HepG2 (cell line): ENCODE results near the gene RRP12. TPM values are rescaled to one million over a fixed set of nuclear protein-coding genes. Genes with fewer than 3 reads are reported as not detected.

ENCODE experiments used
- ERF ChIP-seq: IDR thresholded peaks from 2 replicates; pipeline ENCODE4 v1.6.1; 2018; ENCODE audit warnings: missing biosample characterization, missing genetic modification reagents
- FLYWCH1 ChIP-seq: sonication (generic); formaldehyde crosslinking; IDR thresholded peaks from 2 replicates; pipeline ENCODE4 v1.8.1; 2023; ENCODE audit warnings: mild to moderate bottlenecking, missing genetic modification reagents
- HNF1A ChIP-seq, 2 experiments: sonication (generic) in 1 of 2; formaldehyde crosslinking in 1 of 2; IDR thresholded peaks; 2 replicates each; pipeline versions ENCODE4 v1.4.0 to v1.6.1; 2016 to 2020; ENCODE audit warnings: borderline replicate concordance in 1 of 2, low read depth in 1 of 2, mild to moderate bottlenecking in 1 of 2, missing genetic modification reagents in 1 of 2
- HNRNPH1 ChIP-seq: fragments of 200-400 bp; formaldehyde crosslinking; optimal IDR thresholded peaks from 2 replicates; pipeline ENCODE3; 2017; ENCODE audit warnings: mild to moderate bottlenecking, low read depth, low read length
- PITX1 ChIP-seq: sonication (generic); formaldehyde crosslinking; IDR thresholded peaks from 2 replicates; pipeline ENCODE4 v1.5.1; 2020; ENCODE audit warnings: mild to moderate bottlenecking, missing genetic modification reagents
- SNAI1 ChIP-seq: sonication (generic); formaldehyde crosslinking; IDR thresholded peaks from 2 replicates; pipeline ENCODE4 v1.5.0; 2020; ENCODE audit warnings: mild to moderate bottlenecking, missing genetic modification reagents, borderline replicate concordance
- TIGD3 ChIP-seq: sonication (generic); formaldehyde crosslinking; IDR thresholded peaks from 2 replicates; pipeline ENCODE4 v1.5.1; 2020; ENCODE audit warnings: mild to moderate bottlenecking, missing genetic modification reagents, borderline replicate concordance
- ZFP90 ChIP-seq: sonication (generic); formaldehyde crosslinking; IDR thresholded peaks from 2 replicates; pipeline ENCODE4 v1.8.0; 2022; ENCODE audit warnings: missing genetic modification reagents, mild to moderate bottlenecking, inconsistent platforms, borderline replicate concordance
- ZNF263 ChIP-seq: sonication (generic); formaldehyde crosslinking; IDR thresholded peaks from 2 replicates; pipeline ENCODE4 v1.4.0; 2020; ENCODE audit warnings: missing genetic modification reagents
- ZNF367 ChIP-seq: sonication (generic); formaldehyde crosslinking; IDR thresholded peaks from 2 replicates; pipeline ENCODE4 v1.4.0; 2020; ENCODE audit warnings: missing genetic modification reagents, borderline replicate concordance
- ZNF83 ChIP-seq: sonication (generic); formaldehyde crosslinking; IDR thresholded peaks from 2 replicates; pipeline ENCODE4 v1.4.0; 2020; ENCODE audit warnings: missing genetic modification reagents, mild to moderate bottlenecking, borderline replicate concordance
- polyA plus RNA-seq, 8 experiments: library from polyadenylated mRNA; depleted of rRNA in 3 of 8; stranded (reverse) in 7 of 8; unstranded in 1 of 8; fragments of >200 nt; fragmentation: Illumina TruSeq in 4 of 8; extraction: Trizol in 4 of 8; gene quantifications; 2 replicates each; pipeline versions ENCODE4 v1.2.1 to v1.2.3, GENCODE V29; 2011 to 2016; ENCODE audit warnings: low read depth in 4 of 8, missing spikeins in 1 of 8, mixed read lengths in 1 of 8; ENCODE audit not compliant: insufficient read depth in 1 of 8
- total RNA-seq, 5 experiments: library from RNA; depleted of rRNA; stranded (reverse); fragments of >200 nt; fragmentation: Illumina TruSeq; extraction: Trizol; gene quantifications; 2 replicates each; pipeline ENCODE4 v1.2.3, GENCODE V29; 2016; ENCODE audit warnings: low read depth in 1 of 5
- TF ChIP-seq, protein P1 (sequence below): IDR thresholded peaks from 2 replicates; pipeline ENCODE4 v1.6.1; 2016; ENCODE audit warnings: low read depth, control low read depth
- TF ChIP-seq, protein P2 (sequence below): sonication (generic); formaldehyde crosslinking; IDR thresholded peaks from 2 replicates; pipeline ENCODE4 v1.8.1; 2023; ENCODE audit warnings: mild to moderate bottlenecking, moderate library complexity, missing genetic modification reagents
- TF ChIP-seq, protein P3 (sequence below): sonication (generic); formaldehyde crosslinking; IDR thresholded peaks from 2 replicates; pipeline ENCODE4 v1.8.0; 2022; ENCODE audit warnings: mild to moderate bottlenecking, missing genetic modification reagents; ENCODE audit not compliant: insufficient replicate concordance
- TF ChIP-seq, protein P4 (sequence below): sonication (generic); formaldehyde crosslinking; IDR thresholded peaks from 2 replicates; pipeline ENCODE4 v1.4.0; 2020; ENCODE audit warnings: mild to moderate bottlenecking, missing genetic modification reagents
- TF ChIP-seq, protein P5 (sequence below): sonication (generic); formaldehyde crosslinking; IDR thresholded peaks from 2 replicates; pipeline ENCODE4 v1.4.0; 2020; ENCODE audit warnings: mild to moderate bottlenecking, low read depth, missing genetic modification reagents

RRP12 gene
- total and polyA plus RNA-seq, 2 of the 13 experiments (the other 11 are each of a cell fraction or from before 2014, with no cell fraction given), result 13.2 to 39.4 TPM

- no peak for TF ChIP-seq HNF1A (IDR thresholded peaks at IDR 0.05; ENCODE audit: low read depth)
- TF ChIP-seq HNF1A (CRISPR knock-in tag; IDR thresholded peaks at IDR 0.05; ENCODE audit: borderline replicate concordance), result peak; percentile 67; the same call in 1 of the 2 replicates
- TF ChIP-seq ZNF263 (CRISPR knock-in tag), result peak; percentile 69
- TF ChIP-seq, protein P1, sequence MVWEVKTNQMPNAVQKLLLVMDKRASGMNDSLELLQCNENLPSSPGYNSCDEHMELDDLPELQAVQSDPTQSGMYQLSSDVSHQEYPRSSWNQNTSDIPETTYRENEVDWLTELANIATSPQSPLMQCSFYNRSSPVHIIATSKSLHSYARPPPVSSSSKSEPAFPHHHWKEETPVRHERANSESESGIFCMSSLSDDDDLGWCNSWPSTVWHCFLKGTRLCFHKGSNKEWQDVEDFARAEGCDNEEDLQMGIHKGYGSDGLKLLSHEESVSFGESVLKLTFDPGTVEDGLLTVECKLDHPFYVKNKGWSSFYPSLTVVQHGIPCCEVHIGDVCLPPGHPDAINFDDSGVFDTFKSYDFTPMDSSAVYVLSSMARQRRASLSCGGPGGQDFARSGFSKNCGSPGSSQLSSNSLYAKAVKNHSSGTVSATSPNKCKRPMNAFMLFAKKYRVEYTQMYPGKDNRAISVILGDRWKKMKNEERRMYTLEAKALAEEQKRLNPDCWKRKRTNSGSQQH (CRISPR knock-in tag), result no peak
- no peak for TF ChIP-seq FLYWCH1 (CRISPR knock-in tag)
- TF ChIP-seq ZNF83 (CRISPR knock-in tag), result no peak
- no peak for TF ChIP-seq ZNF367 (CRISPR knock-in tag)
- TF ChIP-seq, protein P2, sequence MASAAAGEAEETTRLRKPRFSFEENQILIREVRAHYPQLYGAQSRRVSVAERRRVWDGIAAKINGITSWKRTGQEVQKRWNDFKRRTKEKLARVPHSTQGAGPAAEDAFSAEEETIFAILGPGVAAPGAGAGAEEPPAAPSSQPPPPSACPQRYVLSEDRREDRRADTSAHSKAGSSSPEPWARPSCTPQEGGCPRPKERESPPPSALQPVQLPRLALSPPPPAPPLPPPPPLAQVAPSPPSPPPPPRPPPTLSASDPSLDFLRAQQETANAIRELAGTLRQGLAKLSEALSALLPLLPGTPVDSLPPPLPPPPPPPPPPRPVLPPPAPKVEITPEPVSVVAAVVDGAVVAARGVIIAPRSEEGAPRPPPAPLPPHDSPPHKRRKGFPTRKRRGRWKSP (CRISPR knock-in tag), result no peak; the same call in none of the 2 replicates
- no peak for TF ChIP-seq PITX1 (CRISPR knock-in tag)
- no peak for TF ChIP-seq TIGD3
- no peak for TF ChIP-seq SNAI1 (CRISPR knock-in tag)
- TF ChIP-seq, protein P3, sequence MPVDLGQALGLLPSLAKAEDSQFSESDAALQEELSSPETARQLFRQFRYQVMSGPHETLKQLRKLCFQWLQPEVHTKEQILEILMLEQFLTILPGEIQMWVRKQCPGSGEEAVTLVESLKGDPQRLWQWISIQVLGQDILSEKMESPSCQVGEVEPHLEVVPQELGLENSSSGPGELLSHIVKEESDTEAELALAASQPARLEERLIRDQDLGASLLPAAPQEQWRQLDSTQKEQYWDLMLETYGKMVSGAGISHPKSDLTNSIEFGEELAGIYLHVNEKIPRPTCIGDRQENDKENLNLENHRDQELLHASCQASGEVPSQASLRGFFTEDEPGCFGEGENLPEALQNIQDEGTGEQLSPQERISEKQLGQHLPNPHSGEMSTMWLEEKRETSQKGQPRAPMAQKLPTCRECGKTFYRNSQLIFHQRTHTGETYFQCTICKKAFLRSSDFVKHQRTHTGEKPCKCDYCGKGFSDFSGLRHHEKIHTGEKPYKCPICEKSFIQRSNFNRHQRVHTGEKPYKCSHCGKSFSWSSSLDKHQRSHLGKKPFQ, result no peak
- peak; percentile 50; the same call in 1 of the 2 replicates for TF ChIP-seq ZFP90 (CRISPR knock-in tag)
- TF ChIP-seq, protein P4, sequence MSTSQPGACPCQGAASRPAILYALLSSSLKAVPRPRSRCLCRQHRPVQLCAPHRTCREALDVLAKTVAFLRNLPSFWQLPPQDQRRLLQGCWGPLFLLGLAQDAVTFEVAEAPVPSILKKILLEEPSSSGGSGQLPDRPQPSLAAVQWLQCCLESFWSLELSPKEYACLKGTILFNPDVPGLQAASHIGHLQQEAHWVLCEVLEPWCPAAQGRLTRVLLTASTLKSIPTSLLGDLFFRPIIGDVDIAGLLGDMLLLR (CRISPR knock-in tag), result no peak
- TF ChIP-seq ERF (CRISPR knock-in tag), result peak; percentile 83
- TF ChIP-seq HNRNPH1, result no peak
- TF ChIP-seq, protein P5, sequence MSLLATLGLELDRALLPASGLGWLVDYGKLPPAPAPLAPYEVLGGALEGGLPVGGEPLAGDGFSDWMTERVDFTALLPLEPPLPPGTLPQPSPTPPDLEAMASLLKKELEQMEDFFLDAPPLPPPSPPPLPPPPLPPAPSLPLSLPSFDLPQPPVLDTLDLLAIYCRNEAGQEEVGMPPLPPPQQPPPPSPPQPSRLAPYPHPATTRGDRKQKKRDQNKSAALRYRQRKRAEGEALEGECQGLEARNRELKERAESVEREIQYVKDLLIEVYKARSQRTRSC (CRISPR knock-in tag), result peak; percentile 36; the same call in 1 of the 2 replicates
Observed at GRCh38 chr10:97334370-97335175, 66.6 kb downstream of the RRP12 start, which contains the start of gene FRAT2 (continued).
